HG02840 (cell line): ENCODE data around the gene TRIP10.
"Not testable (repeated sequence)": the region's sequence is repeated elsewhere in the genome, so short reads cannot be mapped to it uniquely, and the experiment has no call there.

Source experiments
- ATAC-seq: cut with Tn5 transposase; IDR thresholded peaks from one replicate; pipeline ENCODE4 v1.9.1; 2021; ENCODE audit warnings: mild to moderate bottlenecking, moderate library complexity, moderate number of reproducible peaks; ENCODE audit not compliant: unreplicated experiment, low FRiP score

The TRIP10 gene

DNA sequence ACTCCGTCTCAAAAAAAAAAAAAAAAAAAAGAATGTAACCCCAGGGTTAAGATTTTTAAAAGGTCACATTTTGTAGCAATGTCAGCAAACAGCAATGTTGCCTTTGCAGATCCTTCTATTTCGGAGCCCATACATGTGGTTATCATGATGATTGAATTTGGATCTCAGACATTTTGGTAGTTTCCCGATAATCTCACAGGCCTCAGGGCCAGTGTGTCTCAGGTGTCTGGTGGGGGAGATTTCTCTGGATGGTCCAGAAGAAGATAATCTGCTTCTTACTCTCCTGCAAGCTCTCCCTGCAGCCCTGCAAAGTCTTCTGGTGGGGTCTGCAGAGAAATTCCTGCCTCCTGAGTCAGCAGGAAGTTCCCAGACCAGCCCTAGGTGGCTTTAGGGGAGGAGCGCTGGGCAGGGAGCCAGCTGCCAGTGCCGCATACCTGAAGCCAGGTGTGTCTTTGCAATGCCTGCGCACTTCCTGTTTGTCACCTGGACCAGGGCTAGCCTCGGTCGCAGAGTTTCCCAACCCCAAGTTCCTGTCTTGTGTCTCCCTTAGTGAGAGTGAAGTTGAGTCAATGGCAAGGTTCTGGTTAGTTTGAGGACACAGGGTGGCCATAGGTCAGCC, 26.4 kb downstream of the TRIP10 start:
- ATAC-seq = no peak

DNA sequence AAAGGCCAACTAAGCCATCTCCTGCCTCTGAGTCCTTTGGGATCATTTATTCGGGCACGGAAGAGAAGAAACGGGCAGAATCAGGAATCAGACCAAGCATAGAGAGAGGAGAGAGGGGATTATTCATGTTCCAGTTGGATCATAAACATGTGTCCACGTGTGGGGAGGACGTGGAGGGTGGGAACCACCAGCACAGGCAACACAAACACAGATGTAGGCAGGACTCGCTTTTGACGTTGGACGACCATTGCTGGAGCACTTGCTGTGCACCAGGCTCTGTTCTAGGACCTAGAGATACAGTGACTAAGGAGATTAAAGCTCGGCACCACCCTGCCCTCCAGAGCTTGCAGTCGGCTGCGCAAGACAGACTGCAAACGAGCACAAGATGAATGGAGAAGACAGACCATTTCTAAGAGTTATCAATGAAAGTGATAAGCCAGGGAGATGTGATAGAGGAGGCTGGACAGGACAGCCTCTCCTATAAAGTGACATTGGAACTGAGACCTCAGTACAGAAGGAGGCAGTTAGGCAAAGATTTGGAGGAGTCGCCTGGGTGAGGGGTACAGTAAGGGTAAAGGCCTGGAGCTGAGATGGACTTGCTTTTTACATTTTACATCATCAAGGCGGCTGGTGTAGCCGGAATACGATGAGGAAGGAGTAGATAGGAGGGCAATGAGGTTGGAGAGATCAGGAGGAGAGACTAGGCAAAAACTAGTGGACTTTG, 27.0 kb downstream of the TRIP10 start:
- ATAC-seq = no peak

GRCh38 chr19:6767081-6767356, 27.5 kb downstream of the TRIP10 start:
- peak; percentile 21 for ATAC-seq

- peak; percentile 71 for ATAC-seq
Observed at GRCh38 chr19:6767357-6768235, 28.1 kb downstream of the TRIP10 start, which contains the start of gene SH2D3A. Gene SH2D3A, minus strand, starts transcription at chr19:6767435. Its CDS starts 3,687 bp downstream, at chr19:6763748.

DNA sequence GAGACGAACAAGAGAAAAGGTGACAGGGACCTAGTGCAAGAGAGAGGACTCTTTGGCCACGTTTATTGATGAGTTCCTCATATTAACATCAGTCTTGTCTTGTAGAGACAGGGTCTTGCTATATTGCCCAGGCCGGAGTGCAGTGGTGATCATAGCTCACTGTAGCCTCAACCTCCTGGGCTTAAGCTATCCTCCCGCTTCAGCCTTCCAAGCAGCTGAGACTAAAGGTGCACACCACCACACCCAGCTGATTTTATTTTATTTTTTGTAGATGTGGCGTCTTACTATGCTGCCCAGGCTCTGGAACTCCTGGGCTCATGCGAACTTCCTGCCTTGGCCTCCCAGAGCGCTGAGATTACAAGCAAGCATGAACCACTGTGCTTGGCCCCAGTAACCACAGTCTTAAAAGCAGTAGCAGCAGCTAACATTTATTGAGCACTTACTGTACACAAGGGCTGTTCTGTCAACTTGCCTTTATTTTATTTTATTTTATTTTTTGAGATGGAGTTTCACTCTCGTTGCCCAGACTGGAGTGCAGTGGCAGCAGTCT, 28.8 kb downstream of the TRIP10 start:
- ATAC-seq = no peak

DNA sequence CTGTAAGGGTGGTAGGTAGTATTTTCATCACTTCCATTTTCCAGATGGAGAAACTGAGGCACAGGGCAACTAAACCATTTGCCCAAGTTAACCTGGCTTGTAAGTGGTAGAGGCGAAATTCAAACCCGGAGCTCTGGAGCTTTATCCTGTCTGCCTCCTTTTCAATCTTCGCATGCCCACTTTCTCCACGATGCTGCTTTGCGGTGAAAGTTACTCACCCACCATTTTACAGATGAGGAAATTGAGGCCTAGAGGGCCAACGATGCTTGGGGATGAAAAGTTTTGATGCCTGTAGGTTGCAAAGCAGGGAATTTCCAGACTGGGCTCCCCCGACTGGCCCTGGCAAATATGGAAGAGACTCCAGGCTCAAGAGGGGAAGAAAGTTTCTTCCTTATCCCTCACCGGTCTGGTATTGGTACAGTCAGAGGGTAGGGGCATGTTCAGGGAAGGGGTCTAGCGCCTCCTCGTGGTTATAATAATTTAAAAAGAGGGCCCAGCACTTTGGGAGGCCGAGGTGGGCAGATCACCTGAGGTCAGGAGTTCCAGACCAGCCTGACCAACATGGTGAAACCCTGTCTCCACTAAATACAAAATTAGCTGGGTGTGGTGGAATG, 29.6 kb downstream of the TRIP10 start:
- no peak for ATAC-seq

- not testable (repeated sequence) for ATAC-seq
Observed at GRCh38 chr19:6771648-6772027, 32.2 kb downstream of the TRIP10 start.

DNA sequence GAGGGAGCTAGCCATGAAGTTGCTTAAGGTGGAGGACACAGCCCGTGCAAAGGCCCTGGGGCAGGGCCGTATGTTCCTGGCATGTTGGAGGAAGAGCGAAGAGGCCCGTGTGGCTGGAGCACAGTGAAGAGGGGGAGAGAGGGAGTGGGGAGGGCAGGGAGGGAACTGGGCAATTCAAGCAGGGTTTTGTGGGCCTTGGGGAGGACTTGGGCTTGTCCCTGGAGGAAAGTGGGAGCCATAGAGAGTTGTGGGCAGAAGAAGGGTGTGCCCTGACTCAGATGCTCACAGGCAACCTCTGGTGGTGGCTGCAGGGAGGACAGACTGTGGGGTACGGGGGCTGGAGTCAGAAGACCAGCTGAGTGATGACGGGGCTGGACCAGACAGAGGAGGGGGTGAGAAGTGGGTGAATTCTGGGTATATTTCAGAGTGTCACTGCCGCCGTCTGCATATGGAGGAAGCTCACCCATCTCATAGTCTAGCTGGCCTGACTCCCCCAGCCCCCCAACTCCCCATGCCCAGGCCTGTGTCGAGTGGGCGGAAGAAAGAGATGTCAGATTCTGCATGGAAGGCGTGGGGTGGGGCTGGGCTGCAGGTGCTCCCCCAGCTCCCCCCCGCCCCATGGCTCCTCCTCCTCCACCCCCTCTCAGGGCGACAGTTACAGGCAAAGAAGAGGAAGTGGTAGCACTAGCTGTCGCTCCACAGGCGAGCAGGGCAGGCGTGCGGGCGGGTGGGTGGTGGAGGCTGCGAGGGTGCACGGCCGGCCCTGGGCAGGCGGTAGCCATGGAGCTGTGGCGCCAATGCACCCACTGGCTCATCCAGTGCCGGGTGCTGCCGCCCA, 32.8 kb downstream of the TRIP10 start, which contains the start of gene VAV1:
Gene VAV1, plus strand, starts transcription at position 681 of the 838 bp plus-strand sequence. Its CDS starts 100 bp downstream, at position 781.
- no peak for ATAC-seq

DNA sequence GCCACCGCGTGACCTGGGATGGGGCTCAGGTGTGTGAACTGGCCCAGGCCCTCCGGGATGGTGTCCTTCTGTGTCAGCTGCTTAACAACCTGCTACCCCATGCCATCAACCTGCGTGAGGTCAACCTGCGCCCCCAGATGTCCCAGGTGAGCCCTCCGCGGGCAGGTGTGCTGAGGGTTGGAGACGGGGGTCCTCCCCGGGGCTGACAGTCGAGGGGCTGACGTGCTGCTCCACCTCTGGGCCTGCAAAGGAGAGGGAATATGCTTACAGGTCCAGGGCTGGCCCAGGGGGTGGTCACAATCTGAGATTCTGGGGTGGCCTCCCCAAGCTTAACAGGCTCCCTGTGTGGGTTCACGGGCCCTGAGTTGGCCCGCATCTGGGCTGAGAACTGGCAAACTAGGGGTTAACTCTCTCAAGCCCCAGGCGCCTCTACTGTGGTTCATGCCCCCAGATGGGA, 33.4 kb downstream of the TRIP10 start:
- no peak for ATAC-seq

GRCh38 chr19:6773323-6773931, 33.9 kb downstream of the TRIP10 start:
- ATAC-seq = no peak

DNA sequence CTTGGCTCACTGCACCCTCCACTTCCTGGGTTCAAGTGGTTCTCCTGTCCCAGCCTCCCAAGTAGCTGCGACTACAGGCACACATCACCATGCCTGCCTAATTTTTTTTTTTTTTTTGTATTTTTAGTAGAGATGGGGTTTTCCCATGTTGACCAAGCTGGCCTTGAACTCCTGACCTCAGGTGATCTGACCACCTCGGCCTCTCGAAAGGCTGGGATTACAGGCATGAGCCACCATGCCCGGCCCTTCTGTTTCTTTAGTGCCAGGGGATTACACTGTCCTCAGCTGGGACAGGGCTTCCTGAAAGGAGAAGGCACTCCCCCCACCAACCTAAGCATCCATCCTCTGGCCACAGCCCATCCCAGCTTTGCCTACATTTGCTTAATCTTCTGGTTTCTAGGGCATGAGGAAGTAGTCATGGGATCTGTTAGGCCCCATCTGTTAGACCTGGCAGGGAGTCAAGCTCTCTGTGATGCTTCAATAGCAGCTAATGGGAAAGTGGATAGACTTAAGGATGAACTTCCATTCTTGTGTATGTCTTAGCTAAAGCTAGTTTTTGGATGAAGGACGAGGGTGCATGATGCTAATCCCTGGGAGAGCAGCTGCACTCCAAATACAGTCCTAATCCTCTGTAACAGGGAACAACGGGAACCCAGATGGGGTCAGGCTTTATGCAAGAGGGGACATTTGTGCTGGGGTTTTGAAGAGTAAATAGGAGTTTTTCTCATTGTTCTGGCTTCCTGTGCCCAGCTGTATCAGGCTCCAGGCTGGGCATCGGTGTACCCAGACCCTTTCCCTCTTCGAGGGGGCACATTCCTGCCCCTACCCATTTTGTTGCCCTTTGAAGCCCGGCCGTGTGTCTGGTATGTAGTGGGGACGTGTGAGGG, 35.6 kb downstream of the TRIP10 start:
- no peak for ATAC-seq

GRCh38 chr19:6776045-6776444, 36.6 kb downstream of the TRIP10 start:
- not testable (repeated sequence) for ATAC-seq

DNA sequence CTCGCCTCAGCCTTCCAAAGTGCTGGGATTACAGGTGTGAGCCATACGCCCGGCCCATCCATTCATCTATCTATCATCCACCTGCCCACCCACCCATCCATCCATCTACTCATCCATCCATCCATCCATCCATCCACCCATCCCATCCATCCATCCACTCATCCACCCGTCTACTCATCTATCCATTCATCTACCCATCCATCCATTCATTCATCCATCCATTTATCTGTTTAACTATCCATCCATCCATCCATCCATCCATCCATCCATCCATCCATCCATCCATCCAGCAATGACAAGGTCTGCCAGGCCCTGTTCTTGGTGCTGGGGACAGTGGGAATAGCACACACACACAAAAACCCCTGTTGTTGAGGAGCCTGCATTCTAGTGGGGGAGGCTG, 37.5 kb downstream of the TRIP10 start:
- ATAC-seq = no peak

DNA sequence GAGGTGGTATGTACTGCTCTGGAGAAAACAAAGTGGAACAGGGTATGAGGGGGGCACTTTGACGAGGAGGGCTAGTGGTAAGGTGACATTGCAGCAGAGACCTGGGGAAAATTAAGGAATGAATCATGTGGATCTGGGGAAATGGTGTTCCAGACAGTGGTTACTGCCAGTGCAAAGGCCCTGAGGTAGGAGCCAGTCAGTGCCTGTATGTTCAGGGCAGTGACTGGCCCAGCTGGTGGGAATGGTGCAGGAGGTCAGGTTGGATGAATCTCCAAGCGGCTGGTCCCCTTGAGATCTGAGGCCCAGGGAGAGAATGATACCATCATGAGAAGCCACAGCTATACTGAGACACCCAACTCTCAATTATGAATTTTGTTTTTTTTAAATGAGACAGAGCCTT, 38.0 kb downstream of the TRIP10 start:
- ATAC-seq = no peak

- no peak for ATAC-seq
Observed at GRCh38 chr19:6778386-6778785, 38.9 kb downstream of the TRIP10 start.

DNA sequence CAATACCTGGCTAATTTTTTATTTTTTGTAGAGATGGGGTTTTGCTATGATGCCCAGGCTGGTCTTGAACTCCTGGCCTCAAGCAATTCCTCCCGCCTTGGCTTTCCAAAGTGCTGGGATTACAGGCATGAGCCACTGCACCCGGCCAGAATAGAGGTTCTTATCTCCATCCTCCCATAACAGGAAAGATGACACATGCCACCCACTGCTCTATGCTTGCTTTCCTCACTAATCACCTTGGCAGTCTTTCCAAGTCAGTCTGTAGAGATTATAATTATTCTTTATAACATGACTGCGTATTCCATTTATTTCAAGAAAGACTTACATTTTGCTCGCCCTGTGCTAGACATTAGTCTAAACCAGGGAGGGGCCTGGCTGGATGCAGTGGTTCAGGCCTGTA, 39.7 kb downstream of the TRIP10 start:
- ATAC-seq = no peak

DNA sequence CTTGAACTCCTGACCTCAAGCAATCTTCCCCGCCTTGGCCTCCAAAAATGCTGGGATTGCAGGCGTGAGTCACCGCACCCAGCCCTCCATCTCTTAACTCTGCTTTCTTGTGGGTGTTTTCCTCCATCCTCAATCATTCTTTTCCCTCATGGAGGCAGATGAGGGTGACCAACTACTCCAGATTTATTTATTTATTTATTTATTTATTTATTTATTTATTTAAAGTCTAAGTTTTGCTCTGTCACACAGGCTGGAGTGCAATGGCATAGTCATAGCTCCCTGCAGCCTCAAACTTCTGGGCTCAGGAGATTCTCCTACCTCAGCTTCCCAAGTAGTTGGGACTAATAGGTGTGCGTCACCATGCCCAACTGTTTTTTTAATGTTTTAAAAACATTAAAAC, 47.9 kb downstream of the TRIP10 start:
- no peak for ATAC-seq

GRCh38 chr19:6788896-6789295, 49.4 kb downstream of the TRIP10 start:
- no peak for ATAC-seq
